A549 (cell line): ENCODE measurements around the gene INPP4B. TPM values are rescaled to one million over a fixed set of nuclear protein-coding genes. Genes with fewer than 3 reads are reported as not detected.

Experiments used
- ATAC-seq, 2 experiments: fragments of 200-7000 bp in 1 of 2; fragments of >200 bp in 1 of 2; cut with Nextera tagmentation in 1 of 2; cut with Tn5 transposase in 1 of 2; 3 replicates each; pipeline versions ENCODE4 v1.8.0 to v1.9.1; 2018 to 2020; ENCODE audit warnings: mild to moderate bottlenecking in 1 of 2, moderate library complexity in 1 of 2
- CTCF ChIA-PET: fragments of 300-600 bp; sonication (Branson Sonifier 250); formaldehyde crosslinking; extraction: SDS; loops from one replicate; lab custom pipeline; 2021; ENCODE audit warnings: antibody characterized with exemption, inconsistent platforms; lab: Yijun Ruan, JAX
- POLR2A ChIA-PET: fragments of 350-600 bp; formaldehyde crosslinking; extraction: SDS; loops from one replicate; lab custom pipeline; 2021; ENCODE audit warnings: antibody characterized with exemption, inconsistent platforms; lab: Yijun Ruan, JAX
- DNase-seq, 2 experiments: peaks; one replicate each; pipeline versions ENCODE4 v3.0.0 to v3.0.0-alpha.2; 2011 to 2016; ENCODE audit warnings: low read depth in 1 of 2, low spot score in 1 of 2
- FAIRE-seq: peaks from 2 replicates; lab custom pipeline; 2011; peaks lifted over from hg19 to GRCh38; lab: Jason Lieb, UNC
- H3K27ac ChIP-seq, 2 experiments: fragments of >200 bp; sonication (Bioruptor Twin); formaldehyde crosslinking; 3 replicates each; pipeline ENCODE4 v1.5.1; 2016 to 2017
- H3K4me1 ChIP-seq: fragments of >200 bp; sonication (Bioruptor Twin); formaldehyde crosslinking; 3 replicates; pipeline ENCODE4 v1.6.1; 2016
- H3K4me2 ChIP-seq: fragments of >200 bp; sonication (Bioruptor Twin); formaldehyde crosslinking; 3 replicates; pipeline ENCODE4 v1.6.1; 2016
- H3K4me3 ChIP-seq: fragments of >200 bp; sonication (Bioruptor Twin); formaldehyde crosslinking; 3 replicates; pipeline ENCODE4 v1.5.1; 2016
- H3K9me3 ChIP-seq: fragments of >200 bp; sonication (Bioruptor Twin); formaldehyde crosslinking; 3 replicates; pipeline ENCODE4 v1.6.1; 2016
- CBX2 ChIP-seq: fragments of 200-600 bp; sonication (generic); IDR thresholded peaks from 2 replicates; pipeline ENCODE4 v1.6.1; 2016; ENCODE audit warnings: low read depth, mild to moderate bottlenecking, borderline replicate concordance
- CBX8 ChIP-seq: fragments of 200-600 bp; sonication (generic); IDR thresholded peaks from 2 replicates; pipeline ENCODE4 v1.6.1; 2016
- CEBPB ChIP-seq, 2 experiments: fragments of >200 bp in 1 of 2; sonication (Bioruptor Twin) in 1 of 2; formaldehyde crosslinking in 1 of 2; IDR thresholded peaks; 2 replicates each; pipeline ENCODE4 v1.6.1; 2012 to 2016
- CHD4 ChIP-seq: fragments of 200-600 bp; sonication (generic); IDR thresholded peaks from 2 replicates; pipeline ENCODE4 v1.6.1; 2016; ENCODE audit warnings: antibody characterized with exemption, mild to moderate bottlenecking, borderline replicate concordance
- EHF ChIP-seq: fragments of 250-450 bp; sonication (Bioruptor Pico); IDR thresholded peaks from 2 replicates; pipeline ENCODE4 v1.5.0; 2020; ENCODE audit warnings: mild to moderate bottlenecking
- EP300 ChIP-seq, 2 experiments: fragments of >200 bp; sonication (Bioruptor Twin); formaldehyde crosslinking; IDR thresholded peaks; 2 replicates in 1 of 2; 3 replicates in 1 of 2; pipeline ENCODE4 v1.6.1; 2016 to 2017
- ESRRA ChIP-seq: fragments of 150-350 bp; IDR thresholded peaks from 2 replicates; pipeline ENCODE4 v1.6.1; 2014; ENCODE audit warnings: mild to moderate bottlenecking, low read length, borderline replicate concordance
- FOSB ChIP-seq: fragments of 250-450 bp; sonication (Bioruptor Pico); IDR thresholded peaks from 2 replicates; pipeline ENCODE4 v1.5.0; 2020; ENCODE audit warnings: mild to moderate bottlenecking, moderate library complexity
- FOSL2 ChIP-seq, 2 experiments: fragments of 450-650 bp in 1 of 2; fragments of >200 bp in 1 of 2; sonication (Bioruptor Twin) in 1 of 2; formaldehyde crosslinking; IDR thresholded peaks; 2 replicates each; pipeline versions ENCODE4 v1.5.0 to v1.6.1; 2016 to 2020; ENCODE audit warnings: mild to moderate bottlenecking in 1 of 2, moderate library complexity in 1 of 2
- FOXS1 ChIP-seq: fragments of 250-450 bp; sonication (Bioruptor Pico); IDR thresholded peaks from 2 replicates; pipeline ENCODE4 v1.5.0; 2020; ENCODE audit warnings: mild to moderate bottlenecking, moderate library complexity
- HES2 ChIP-seq: fragments of >200 bp; sonication (Bioruptor Twin); formaldehyde crosslinking; IDR thresholded peaks from 2 replicates; pipeline ENCODE4 v1.6.1; 2016
- HMGXB4 ChIP-seq: fragments of 250-450 bp; sonication (Bioruptor Pico); IDR thresholded peaks from 2 replicates; pipeline ENCODE4 v1.5.0; 2021; ENCODE audit warnings: mild to moderate bottlenecking, moderate library complexity, borderline replicate concordance
- HOXA7 ChIP-seq: fragments of 250-450 bp; sonication (Bioruptor Pico); IDR thresholded peaks from 2 replicates; pipeline ENCODE4 v1.5.0; 2020; ENCODE audit warnings: mild to moderate bottlenecking, moderate library complexity
- JUN ChIP-seq, 2 experiments: fragments of >200 bp; sonication (Bioruptor Twin); formaldehyde crosslinking; IDR thresholded peaks; 2 replicates in 1 of 2; 3 replicates in 1 of 2; pipeline ENCODE4 v1.6.1; 2016 to 2017
- JUNB ChIP-seq: fragments of >200 bp; sonication (Bioruptor Twin); formaldehyde crosslinking; IDR thresholded peaks from 2 replicates; pipeline ENCODE4 v1.6.1; 2016
- KDM5A ChIP-seq: fragments of 200-600 bp; sonication (generic); IDR thresholded peaks from 2 replicates; pipeline ENCODE4 v1.6.1; 2016; ENCODE audit warnings: antibody characterized with exemption, mild to moderate bottlenecking
- NPAS2 ChIP-seq: fragments of 250-450 bp; sonication (Bioruptor Pico); IDR thresholded peaks from 2 replicates; pipeline ENCODE4 v1.8.0; 2022; ENCODE audit warnings: mild to moderate bottlenecking, moderate library complexity, borderline replicate concordance
- NR3C1 ChIP-seq: fragments of >200 bp; sonication (Bioruptor Twin); formaldehyde crosslinking; IDR thresholded peaks from 3 replicates; pipeline ENCODE4 v1.6.1; 2017
- POLR2AphosphoS2 ChIP-seq: conservative IDR thresholded peaks from 2 replicates; pipeline ENCODE4 v1.6.1; 2012; ENCODE audit warnings: low read length, improper control_type of control experiment, inconsistent platforms
- RARB ChIP-seq: fragments of 250-450 bp; sonication (Bioruptor Pico); IDR thresholded peaks from 2 replicates; pipeline ENCODE4 v1.8.0; 2021; ENCODE audit warnings: mild to moderate bottlenecking, moderate library complexity
- RCOR1 ChIP-seq: fragments of 150-350 bp; IDR thresholded peaks from 2 replicates; pipeline ENCODE4 v1.6.1; 2014; ENCODE audit warnings: antibody characterized with exemption, low read length, low read depth
- REST ChIP-seq: fragments of 200-600 bp; sonication (generic); IDR thresholded peaks from 2 replicates; pipeline ENCODE4 v1.6.1; 2016; ENCODE audit warnings: antibody characterized with exemption, mild to moderate bottlenecking, moderate library complexity
- RFX5 ChIP-seq: fragments of 450-650 bp; IDR thresholded peaks from 2 replicates; pipeline ENCODE4 v1.7.1; 2014; ENCODE audit warnings: antibody characterized with exemption, mild to moderate bottlenecking, moderate library complexity
- TFCP2L1 ChIP-seq: fragments of 250-450 bp; sonication (Bioruptor Pico); IDR thresholded peaks from 2 replicates; pipeline ENCODE4 v1.5.0; 2021; ENCODE audit warnings: mild to moderate bottlenecking
- TP53 ChIP-seq: fragments of 250-450 bp; sonication (Bioruptor Pico); IDR thresholded peaks from 2 replicates; pipeline ENCODE4 v1.5.0; 2021; ENCODE audit warnings: mild to moderate bottlenecking, moderate library complexity
- ZNF302 ChIP-seq: fragments of 250-450 bp; sonication (Bioruptor Pico); IDR thresholded peaks from 2 replicates; pipeline ENCODE4 v1.9.0; 2021; ENCODE audit warnings: inconsistent platforms, mild to moderate bottlenecking, moderate library complexity
- WGBS: methylation state at CpG from one replicate; pipeline ENCODE4 v1.1.6; 2017; ENCODE audit errors: missing lambda C conversion rate; 5-methylcytosine and 5-hydroxymethylcytosine counted together
- polyA plus RNA-seq, 4 experiments: library from polyadenylated mRNA; depleted of rRNA in 3 of 4; stranded (reverse); fragments of >200 nt; fragmentation: RNase III in 1 of 4; extraction: RNeasy Plus Mini Kit Qiagen cat#74134 plus additional on column Dnase treatment in 1 of 4; gene quantifications; 2 replicates in 3 of 4; 3 replicates in 1 of 4; pipeline ENCODE4 v1.2.3, GENCODE V29; 2011 to 2017
- TF ChIP-seq, protein P1 (sequence below): IDR thresholded peaks from 2 replicates; pipeline ENCODE4 v1.6.1; 2012; ENCODE audit warnings: low read depth, borderline replicate concordance
- TF ChIP-seq, protein P2 (sequence below): fragments of 250-450 bp; sonication (Bioruptor Pico); IDR thresholded peaks from 2 replicates; pipeline ENCODE4 v1.5.0; 2020; ENCODE audit warnings: low read depth, mild to moderate bottlenecking, moderate library complexity

The INPP4B gene
- polyA plus RNA-seq, 2 of the 4 experiments (the other 2 are of a cell fraction) = 7.2 to 14.9 TPM

GRCh38 chr4:142701017-142701416 is 145.1 kb downstream of the INPP4B start:
- POLR2A ChIA-PET = no interaction called here
- H3K27ac ChIP-seq = no peak overlapping the region
- ATAC-seq (no peak), FAIRE-seq (no peak), DNase-seq (no peak)
- H3K9me3 ChIP-seq = no peaks in the 10 kb centered on the region
- CTCF ChIA-PET = no interaction called here
- TF ChIP-seq JUNB (no peak), FOSL2 (IDR thresholded peaks at IDR 0.05) (no peak), FOSL2 (CRISPR knock-in tag; IDR thresholded peaks at IDR 0.05) (no peak), JUN (IDR thresholded peaks at IDR 0.05) (no peak), CBX8 (no peak), RCOR1 (no peak), CEBPB (IDR thresholded peaks at IDR 0.05) (no peak), KDM5A (no peak), EHF (CRISPR knock-in tag) (no peak), TFCP2L1 (CRISPR knock-in tag) (no peak), NPAS2 (no peak)
- TF ChIP-seq, protein P1, sequence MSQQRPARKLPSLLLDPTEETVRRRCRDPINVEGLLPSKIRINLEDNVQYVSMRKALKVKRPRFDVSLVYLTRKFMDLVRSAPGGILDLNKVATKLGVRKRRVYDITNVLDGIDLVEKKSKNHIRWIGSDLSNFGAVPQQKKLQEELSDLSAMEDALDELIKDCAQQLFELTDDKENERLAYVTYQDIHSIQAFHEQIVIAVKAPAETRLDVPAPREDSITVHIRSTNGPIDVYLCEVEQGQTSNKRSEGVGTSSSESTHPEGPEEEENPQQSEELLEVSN = no peak
- H3K4me1 ChIP-seq = no peaks in the 10 kb centered on the region
- no peak overlapping the region for H3K4me2 ChIP-seq
- no peak overlapping the region for H3K4me3 ChIP-seq

DNA sequence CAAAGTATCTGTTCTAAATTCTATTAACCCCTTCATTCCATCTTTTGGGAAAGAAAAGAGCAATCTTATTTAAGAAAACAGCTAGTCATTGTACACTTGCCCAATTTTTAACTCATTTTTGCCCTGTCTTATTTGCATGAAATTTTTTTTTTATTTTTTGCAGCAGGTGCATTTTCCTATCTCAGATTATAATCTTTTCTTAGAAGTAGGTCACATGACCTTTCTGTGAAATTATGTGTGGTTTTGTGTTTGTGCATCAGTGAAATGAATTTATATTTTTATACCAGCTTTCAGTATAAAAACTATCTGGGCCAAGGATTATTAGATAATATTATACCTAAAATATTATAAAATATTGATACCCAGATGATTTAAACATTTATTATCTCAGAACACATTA is 145.6 kb downstream of the INPP4B start:
- Histone ChIP-seq H3K4me3 (no peak overlapping the region), H3K27ac (no peak overlapping the region), H3K4me1 (no peaks in the 10 kb centered on the region), H3K4me2 (no peak overlapping the region), H3K9me3 (no peaks in the 10 kb centered on the region)
- DNase-seq (no peak), ATAC-seq (no peak), FAIRE-seq (no peak)
- ChIA-PET POLR2A (no interaction called here), CTCF (no interaction called here)
- TF ChIP-seq POLR2AphosphoS2 = no peak
- TF ChIP-seq REST = no peak
- TF ChIP-seq HOXA7 (CRISPR knock-in tag) = no peak
- no peak for TF ChIP-seq CBX2
- TF ChIP-seq KDM5A = no peak
- TF ChIP-seq NR3C1 = no peak
- TF ChIP-seq TP53 (CRISPR knock-in tag) = no peak
- no peak for TF ChIP-seq RFX5
- TF ChIP-seq EP300 (IDR thresholded peaks at IDR 0.05) = no peak
- no peak for TF ChIP-seq ESRRA
- TF ChIP-seq, protein P2, sequence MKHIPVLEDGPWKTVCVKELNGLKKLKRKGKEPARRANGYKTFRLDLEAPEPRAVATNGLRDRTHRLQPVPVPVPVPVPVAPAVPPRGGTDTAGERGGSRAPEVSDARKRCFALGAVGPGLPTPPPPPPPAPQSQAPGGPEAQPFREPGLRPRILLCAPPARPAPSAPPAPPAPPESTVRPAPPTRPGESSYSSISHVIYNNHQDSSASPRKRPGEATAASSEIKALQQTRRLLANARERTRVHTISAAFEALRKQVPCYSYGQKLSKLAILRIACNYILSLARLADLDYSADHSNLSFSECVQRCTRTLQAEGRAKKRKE (CRISPR knock-in tag) = no peak

- CTCF ChIA-PET = no interaction called here
- 64% methylated on average over 1 of the region's 1 CpG for WGBS
- H3K4me1 ChIP-seq = no peaks in the 10 kb centered on the region
- POLR2A ChIA-PET = no interaction called here
- H3K27ac ChIP-seq = no peak overlapping the region
- TF ChIP-seq ZNF302 (CRISPR knock-in tag) = no peak
- no peak for TF ChIP-seq FOXS1
- no peak for TF ChIP-seq TFCP2L1 (CRISPR knock-in tag)
- TF ChIP-seq JUNB = no peak
- no peak for TF ChIP-seq HMGXB4 (CRISPR knock-in tag)
- TF ChIP-seq FOSB (CRISPR knock-in tag) = no peak
- TF ChIP-seq HES2 = no peak
- TF ChIP-seq RCOR1 = no peak
- no peak for TF ChIP-seq RARB (CRISPR knock-in tag)
- no peak for TF ChIP-seq CHD4
- TF ChIP-seq, all 56 proteins: peak for 0
- no peaks in the 10 kb centered on the region for H3K9me3 ChIP-seq
- DNase-seq (no peak), ATAC-seq (no peak), FAIRE-seq (no peak)
- no peak overlapping the region for H3K4me3 ChIP-seq
- H3K4me2 ChIP-seq = no peak overlapping the region
Observed at GRCh38 chr4:142698552-142698951, 147.5 kb downstream of the INPP4B start.
